Embryonic facial prominence (tissue), 1 donor: ENCODE data around the gene AHRR.

Experiments used
- DNase-seq: peaks from one replicate; pipeline ENCODE4 v3.0.0-alpha.2; 2016; ENCODE audit errors: extremely low spot score

Gene AHRR

DNA sequence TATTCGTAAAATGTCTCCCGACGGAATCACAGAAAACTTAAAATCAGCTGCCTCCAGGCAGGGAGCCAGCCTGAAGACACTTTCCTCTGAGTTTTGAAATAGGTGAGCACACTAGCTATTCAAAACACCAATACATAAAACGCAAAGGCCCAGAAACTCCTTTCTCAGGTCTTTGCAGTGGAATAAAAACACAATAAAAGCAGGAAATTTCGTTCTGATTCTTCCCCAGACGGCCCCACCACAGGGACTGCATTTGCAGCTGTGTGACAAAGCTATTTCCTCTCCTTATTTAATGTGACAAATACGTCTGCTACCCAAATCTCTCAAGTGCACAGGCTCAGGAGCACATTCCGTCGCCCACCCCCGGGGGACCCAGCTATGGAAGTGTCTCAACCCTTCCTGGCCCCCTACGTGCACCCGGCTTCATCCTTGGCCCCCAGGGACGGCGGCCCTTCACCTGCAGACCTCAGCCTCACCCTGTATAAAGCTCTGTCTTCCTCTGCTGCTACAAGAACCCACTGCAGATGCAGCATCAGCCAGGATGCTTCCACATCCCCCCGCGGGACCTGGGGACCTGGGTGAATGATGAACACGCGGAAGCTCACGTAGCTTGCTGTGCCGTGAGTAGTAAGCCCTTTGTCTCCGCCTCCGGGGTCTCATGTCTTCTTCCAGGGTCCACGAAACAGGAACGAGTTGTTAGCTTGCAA is 24.9 kb downstream of the AHRR start:
- no peak for DNase-seq

DNA sequence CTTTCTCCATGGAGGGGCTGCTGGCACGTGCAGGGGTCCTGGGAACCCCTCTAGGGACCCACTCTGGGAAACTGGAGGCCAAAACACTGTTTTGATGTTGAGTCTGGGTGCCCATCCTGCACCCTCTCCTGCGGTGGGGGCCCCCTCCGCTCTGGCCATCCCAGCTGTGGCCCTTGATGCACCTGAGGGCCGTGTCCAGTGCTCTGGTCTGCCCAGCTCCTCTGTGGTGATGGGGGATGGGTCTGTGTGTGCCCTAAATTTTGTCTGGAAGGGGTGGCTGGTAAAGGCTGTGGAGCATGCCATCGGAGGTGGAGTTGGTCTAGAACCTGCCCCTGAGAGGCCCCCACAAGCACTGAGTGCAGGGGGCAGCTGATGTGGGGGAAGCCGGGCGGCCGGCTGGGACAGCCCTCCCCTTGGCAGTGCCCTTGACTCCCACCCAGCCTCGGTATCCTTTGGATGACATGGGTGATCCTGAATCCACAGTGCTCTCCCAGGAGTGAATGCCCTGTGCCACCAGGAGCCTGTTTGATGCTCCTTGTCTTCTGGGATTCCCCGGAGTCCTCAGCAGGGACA is 26.3 kb downstream of the AHRR start:
- DNase-seq, result no peak

DNA sequence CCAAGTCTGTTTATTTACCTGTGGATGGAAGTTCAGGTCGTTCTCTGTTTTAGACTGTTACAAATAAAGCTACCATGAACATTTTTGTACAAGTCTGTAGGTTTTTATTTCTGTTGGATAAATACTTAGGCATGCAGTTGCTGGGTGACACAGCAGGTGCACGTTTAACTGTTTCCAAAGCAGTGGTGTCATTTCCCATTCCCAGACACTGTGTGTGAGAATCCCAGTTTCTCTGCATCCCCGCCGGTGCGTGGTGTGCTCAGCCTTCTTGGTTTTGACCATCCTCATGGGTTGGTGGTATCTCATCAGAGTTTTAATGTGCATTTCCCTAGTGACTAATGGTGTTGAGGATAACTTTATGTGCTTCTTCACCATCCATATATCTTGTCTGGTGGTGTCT is 27.2 kb downstream of the AHRR start:
- DNase-seq, result no peak

DNA sequence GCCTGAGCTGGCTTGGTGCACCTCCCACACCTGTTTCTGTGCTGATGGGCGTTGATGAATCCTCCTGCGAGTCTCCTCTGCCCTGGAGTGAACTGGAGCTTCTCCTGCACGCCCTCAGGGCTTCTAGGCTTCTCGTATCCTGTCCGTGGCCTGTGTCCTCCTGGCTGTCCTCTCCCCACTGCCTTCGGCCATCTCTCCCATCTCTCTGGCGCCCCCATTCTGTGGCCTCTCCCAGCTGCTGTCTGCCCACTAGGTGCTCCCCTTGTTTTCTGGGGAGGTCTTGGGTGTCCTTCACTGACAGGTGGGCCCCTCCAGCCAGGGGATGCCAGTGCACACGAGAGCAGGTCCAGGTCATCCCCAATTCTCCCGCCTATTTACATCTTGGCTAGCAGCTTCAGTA is 28.8 kb downstream of the AHRR start:
- no peak for DNase-seq

DNA sequence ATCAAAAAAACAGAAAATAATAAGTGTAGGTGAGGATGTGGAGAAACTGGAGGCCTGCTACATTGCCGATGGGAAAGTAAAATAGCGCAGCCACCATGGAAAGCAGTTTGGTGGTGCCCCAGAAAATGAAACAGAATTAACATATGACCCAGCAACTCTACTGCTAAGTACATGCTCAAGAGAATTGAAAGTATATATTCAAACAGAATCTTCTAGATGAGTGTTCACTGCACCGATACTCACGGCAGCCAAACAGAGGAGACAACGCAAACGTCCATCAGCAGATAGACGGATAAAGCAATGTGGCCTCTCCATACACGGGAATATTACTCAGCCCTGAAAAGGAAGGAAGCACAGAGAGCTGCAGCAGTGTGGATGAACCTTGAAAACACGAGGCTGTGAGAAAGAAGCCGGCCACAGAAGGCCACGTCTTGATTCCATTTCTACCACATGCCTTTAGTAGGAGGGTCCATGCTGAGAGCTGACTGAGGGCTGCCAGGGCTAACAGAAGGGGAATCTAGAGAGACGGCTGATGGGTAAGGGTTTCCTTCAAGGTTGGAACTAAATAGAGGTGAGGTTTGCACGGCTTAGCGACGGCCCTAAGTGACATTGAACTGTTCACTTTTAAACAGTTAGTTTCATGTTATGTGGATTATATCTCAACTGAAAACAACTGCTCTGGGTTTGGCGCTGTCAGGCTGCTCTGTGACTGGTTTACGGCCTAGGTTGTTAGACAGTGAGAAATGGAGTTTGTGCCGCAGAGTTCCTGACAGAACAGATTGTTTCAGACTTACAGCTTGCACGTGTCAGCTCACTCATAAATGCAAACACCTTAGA is 29.8 kb downstream of the AHRR start:
- DNase-seq, result no peak

DNA sequence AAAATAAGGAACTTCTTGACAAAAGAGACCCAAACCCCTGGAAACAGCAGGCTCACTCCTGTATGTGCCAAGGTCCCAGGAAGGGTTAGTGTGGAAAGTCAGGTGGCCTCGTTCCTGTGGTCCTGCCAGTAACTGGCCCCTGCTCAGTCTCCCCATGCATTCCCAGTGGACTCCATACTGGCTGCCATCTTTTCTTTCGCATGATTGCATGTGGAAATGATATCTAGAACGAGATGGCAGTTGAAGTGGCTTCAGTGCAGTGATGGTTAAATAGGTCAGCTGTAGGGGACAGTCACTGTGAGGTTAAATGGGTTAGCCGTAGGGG is 30.4 kb downstream of the AHRR start:
- DNase-seq, result no peak

DNA sequence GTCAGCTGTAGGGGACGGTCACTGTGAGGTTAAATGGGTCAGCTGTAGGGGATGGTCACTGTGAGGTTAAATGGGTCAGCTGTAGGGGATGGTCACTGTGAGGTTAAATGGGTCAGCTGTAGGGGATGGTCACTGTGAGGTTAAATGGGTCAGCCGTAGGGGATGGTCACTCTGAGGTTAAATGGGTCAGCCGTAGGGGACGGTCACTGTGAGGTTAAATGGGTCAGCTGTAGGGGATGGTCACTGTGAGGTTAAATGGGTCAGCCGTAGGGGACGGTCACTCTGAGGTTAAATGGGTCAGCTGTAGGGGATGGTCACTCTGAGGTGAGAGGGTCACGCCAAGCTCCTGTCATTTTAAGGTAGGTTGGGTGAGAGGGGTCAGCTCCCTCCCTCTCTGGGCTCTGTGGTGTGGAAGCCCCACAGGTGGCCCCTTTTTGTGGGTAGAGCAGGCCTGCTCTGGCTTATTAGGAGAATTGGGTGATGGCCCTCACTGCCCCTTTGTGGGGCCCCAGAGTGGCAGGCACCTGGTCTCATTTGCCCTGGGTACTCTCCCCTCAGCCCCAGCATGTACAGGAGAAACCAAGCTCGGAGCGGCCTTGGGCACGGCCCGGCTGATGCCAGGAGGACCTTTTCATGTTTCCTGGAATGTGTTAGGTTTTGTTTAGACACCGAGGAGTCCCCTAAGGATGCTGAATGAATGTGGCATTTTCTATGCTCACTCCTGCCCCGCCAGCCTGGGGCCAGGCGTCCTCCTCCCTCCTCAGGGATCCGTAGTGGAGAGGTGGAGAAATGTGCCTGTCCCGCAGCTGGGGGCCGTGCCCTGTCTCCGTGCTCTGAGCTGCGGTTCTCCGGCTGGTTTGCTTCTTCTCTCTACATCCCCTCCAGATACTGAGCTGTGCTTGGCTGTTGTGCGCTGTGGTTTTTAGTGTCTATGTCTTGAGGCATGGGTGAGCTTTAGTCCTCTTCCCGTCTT is 31.4 kb downstream of the AHRR start:
- DNase-seq, result no peak

DNA sequence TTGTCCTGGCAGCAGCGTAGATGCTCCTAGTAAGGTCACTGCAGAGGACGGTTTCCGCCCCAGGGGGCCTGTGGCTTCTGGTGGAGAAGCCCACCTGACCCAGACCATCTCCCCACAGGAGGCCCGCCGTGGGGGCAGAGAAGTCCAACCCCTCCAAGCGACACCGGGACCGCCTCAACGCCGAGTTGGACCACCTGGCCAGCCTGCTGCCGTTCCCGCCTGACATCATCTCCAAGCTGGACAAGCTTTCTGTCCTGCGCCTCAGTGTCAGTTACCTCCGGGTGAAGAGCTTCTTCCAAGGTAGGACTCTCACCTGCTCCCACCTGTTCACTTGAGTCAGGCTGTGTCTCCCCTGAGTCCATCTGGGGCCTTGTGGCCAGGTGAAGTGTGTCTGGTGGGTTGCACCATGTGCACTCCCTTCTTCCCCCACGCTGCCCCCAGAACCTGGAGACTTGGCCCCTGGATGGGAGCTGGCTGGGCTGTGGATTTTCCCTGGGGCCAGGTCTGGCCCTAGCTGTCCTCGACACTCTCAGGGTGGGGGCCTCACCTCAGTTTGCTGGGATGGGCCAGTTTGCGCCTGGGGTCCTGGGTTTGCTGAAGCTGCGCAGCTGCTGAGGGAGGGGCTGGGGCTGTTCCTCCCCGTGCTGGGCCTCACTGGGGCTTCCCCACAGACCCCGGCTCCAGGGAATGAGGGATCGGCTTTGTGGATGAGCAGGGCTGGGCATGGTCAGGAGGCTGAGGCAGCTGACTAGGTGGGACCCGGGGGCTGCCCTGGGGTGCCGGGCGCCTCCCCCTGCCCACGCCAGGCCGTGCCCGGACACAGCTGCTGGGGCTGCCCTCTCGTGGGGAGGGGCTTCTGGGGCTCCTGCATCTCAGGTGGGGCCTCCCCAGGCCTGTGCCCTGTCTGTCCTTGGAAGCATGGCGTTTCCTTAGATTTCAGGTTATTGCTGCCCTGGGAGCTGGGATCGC is 32.4 kb downstream of the AHRR start:
- no peak for DNase-seq

DNA sequence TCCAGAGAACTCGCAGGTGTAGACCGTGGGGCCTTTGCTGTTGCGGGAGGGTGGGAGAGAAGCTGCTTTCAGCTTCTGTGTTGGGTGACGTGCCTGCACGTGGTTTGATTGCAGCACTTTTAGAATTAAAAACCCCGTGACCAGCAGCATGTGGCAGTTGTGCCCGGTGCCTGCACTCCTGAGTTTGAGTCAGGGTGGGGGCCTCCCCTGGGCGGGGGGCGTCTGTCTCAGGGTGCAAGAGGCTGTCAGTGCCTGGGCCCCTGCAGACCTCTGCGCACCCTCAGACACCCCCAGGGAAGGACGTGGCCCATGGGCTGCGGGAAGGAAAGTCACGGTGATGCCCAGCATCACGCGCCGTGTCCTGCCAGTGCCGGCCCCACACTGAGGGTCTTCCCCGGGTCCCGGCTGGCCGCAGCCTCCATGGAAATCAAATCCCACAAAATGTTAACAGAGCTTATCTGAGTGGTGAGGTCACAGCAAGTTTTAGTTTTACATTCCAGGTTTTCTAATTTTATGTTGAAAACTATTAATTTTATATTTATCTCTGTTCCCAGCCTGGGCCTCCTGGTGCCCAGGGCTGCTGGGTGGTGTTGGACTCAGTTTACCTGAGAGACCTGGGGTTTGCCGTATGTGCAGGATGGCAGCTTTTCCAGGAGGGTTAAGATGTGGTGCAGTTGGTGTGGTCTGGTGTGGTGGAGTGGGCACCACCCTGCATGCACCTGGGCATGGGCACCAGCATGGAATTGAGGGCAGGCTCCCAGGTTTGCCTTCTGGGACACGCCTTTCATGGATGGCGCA is 33.3 kb downstream of the AHRR start:
- no peak for DNase-seq

DNA sequence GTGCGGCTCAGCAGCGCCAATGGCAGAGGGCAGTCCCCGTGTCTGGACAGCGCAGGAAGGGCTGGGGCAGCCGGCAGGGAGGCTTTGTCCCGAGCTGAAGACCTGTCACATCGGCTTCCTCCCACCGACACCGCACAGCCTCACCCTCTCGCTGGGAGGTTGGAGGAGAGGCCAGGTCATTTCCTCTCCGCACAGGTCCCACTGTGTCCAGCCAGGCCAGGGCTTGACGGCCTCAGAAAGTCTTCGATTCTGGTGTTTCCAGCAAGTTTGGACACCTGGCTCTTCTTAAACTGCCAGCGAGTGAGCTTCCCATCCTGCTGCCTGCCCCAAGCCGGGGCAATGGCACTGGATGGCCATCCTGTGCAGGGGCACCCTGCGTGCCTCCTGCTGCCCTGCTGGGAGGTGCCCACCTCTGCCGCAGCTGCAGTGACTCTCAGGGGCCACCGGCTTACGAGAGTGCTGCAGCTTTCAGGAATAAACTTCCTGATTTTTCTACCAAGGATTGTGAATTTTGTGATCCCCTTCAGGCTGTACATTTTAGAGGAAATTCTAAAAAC is 33.9 kb downstream of the AHRR start:
- no peak for DNase-seq

DNA sequence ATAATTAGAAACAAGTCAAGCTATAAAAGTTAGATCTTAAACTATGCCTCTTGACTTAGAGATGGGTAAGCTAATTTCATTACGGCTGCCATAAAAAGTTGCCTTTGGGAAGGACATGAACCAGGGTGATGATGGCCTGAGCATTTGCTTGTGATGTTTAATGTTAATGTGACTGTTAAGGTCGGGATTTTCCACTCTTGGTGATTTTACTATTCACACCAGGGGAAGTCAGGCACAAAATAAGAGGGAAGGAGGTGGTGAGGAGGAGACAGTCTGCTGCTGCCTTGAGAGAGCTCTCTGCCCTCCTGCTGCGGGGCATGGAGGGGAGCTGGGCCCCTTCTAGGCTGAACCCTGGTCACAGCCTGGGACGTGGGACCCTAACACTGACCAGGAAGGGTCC is 34.4 kb downstream of the AHRR start:
- no peak for DNase-seq

DNA sequence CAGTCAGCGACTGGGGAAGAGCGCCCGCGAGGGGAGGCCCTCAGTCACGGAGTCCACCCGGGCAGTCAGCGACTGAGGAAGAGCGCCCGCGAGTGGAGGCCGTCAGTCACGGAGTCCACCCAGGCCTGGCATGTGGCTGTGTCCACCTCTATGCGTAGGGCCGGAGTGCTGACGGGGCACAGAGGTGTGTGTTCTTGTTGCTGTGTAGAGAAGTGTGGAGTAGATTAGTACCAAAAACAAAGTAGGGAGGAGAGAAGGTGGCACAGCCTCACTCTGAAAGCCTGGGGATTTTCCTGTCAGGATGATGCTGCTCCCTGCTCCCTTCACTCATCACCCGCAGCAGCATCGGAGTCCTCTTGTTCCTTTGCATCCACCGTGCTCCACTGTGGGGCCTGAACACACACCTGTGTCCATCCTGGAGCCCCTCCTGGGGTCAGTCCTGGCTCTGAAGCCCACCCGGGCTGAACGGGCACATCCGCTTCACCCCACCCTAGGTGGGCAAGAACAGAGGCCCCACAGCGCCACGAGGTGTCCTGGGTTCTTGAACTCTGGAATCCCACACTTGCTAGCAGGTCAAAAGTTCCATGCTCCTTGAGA is 37.9 kb downstream of the AHRR start:
- no peak for DNase-seq

DNA sequence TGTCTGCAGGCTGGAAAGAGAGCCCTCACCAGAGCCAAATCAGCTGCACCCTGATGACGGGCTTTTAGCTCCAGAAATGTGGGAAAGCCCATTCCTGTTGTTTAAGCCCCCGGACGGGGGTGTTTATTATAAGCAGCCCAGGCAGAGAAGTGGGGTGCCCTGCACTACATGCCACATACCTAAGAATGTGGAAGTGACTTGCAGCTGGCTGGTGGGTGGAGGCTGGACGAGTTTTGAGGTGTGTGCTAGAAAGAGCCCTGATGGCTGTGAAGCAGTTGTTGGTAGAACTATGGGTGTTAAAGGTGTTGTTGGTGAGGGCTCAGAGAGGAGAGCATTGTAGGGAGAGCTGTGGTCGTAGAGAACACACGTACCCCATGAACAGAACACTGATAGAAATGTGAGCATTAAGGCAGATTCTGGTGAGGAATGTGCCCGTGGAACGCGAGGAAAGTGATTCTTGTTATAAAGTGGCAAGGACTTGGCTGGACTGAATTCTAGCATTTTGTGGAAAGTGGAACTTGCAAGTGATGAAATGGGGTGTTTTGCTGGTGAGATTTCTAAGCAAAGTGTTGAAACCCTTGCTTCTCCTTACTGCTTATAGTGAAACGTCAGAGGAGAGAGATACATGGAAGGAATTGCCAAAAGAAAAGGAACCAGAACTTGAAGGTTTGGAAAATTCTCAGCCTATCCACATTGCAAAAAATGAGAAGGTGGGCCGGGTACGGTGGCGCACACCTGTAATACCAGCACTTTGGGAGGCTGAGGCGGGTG is 38.9 kb downstream of the AHRR start:
- DNase-seq, result no peak

DNA sequence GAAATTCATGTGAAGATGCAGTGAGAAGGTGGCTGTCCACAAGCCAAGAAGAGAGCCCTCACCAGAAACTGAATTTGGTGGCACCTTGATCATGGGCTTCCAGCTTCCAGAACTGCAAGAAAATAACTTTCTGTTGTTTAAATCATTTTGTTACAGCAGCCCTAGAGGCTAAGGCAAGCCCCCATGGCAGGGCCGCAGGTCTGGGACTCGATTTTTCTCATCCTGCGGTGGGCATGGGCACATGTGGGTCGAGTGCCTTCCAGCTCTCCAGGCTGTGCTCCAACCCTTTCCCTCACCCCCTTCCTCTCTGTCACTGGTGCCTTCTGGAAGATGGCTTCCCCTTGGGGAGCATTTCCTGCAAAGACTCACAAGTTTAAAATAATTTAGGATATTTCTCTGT is 40.7 kb downstream of the AHRR start:
- no peak for DNase-seq

DNA sequence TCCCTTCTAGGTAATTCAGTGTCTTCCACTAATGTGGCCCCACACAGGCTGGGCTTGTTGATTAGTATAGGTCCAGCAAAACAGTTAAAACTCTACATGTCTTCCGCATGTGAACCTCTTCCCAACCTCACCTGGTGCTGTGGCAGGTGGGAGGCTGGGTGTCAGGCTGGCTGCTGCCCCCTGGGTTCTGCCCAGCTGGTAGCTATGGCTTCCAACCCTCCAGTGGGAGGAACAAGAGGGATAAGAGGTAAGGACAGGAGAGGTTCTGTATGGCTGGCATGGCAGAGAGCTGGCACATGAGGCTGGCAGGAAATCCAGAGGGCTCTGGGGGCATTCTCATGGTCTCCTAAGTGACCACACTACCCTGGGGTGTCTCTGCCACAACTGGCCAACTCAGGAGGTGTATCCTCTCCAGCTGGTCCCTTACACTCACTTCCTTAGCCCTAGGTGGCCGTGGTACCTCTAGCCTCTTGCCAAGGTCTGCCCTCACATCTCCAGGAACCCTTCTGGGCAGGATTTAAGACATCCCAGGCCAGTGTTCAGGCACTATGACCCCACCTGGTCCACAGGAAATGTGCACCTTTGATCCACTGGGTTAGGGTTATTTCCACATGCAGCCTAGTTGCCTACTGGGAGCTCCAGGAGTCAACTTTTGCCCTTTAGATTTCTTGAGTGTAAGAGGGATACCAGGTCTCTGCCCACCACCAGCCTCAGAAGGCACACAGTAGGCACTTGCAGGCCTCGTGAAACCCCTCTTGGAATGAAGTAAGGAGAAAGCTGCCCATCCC is 41.7 kb downstream of the AHRR start:
- DNase-seq, result no peak

DNA sequence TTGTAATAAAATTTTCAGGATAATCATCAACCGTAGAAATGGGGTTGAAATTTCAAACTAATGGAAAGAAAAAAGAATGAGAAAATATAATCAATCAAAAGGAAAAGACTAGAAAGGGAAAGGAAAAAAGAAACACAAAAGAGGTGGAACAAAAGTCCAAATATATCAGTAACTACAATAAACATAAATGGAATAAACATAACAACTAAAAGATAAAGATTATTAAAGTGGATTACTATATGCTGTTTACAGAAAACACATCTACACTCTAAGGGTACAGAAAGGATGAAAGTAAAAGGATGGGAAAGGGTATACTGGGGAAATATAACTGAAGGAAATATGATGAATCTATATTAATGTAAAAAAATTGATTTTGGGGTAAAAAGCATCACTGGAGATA is 43.0 kb downstream of the AHRR start:
- no peak for DNase-seq

DNA sequence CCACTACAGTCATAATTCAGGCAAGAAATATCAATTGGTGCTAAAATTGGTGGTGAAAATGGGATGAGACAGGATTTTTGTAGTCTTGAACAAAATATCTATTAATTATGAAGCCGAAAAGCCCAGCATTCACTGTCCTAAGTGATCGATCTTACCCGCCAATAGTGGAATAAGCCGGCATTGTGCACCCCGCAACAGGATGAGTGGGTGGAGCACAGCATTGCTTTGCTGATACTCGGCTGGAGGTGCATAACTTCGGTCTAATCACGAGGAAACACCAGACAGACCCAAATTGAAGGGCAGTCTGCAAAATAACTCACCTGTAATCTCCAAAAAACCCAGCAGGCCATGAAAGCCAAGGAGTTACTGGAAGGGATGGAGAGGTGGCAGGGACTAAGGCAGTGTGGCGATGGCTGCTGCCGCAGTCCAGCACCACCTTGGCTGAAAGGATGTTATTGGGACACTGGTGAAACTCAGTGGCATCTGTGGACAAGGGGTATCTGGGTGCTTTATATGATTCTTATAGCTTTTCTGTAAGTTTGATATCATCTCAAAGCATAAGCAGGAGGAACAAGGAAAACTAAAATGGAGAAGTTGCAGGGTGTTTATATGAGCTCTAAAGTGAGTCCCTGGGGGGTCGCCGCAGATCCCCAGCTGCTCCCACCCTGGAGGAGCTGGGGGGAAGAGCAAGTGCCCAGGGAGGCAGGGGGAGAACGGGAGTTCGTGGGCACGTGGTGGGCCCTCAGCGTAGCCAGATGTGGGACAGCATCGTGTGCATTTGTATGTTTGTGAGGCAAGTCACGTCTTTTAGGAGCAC is 45.2 kb downstream of the AHRR start:
- no peak for DNase-seq
